GM12891 (cell line): Measurements from ENCODE around the gene HELZ.

Source experiments
- POLR2AphosphoS5 ChIP-seq: IDR thresholded peaks from 2 replicates; pipeline ENCODE4 v1.6.1; 2011; ENCODE audit warnings: low read depth, low read length, control low read depth
- SPI1 ChIP-seq: IDR thresholded peaks from 2 replicates; pipeline ENCODE4 v1.6.1; 2011; ENCODE audit warnings: low read depth, low read length, control low read depth

GRCh38 chr17:67095803-67096202 is 149.2 kb downstream of the HELZ start:
- no peak for TF ChIP-seq SPI1
- no peak for TF ChIP-seq POLR2AphosphoS5
